Hepatic stellate cell (primary cell): ENCODE measurements around the gene SCNN1B.
A peak's percentile ranks its signal among the peaks of the same experiment; 100 is the strongest.

Experiments
- DNase-seq: peaks from one replicate; pipeline ENCODE4 v3.0.0; 2011; ENCODE audit warnings: low spot score

SCNN1B gene

DNA sequence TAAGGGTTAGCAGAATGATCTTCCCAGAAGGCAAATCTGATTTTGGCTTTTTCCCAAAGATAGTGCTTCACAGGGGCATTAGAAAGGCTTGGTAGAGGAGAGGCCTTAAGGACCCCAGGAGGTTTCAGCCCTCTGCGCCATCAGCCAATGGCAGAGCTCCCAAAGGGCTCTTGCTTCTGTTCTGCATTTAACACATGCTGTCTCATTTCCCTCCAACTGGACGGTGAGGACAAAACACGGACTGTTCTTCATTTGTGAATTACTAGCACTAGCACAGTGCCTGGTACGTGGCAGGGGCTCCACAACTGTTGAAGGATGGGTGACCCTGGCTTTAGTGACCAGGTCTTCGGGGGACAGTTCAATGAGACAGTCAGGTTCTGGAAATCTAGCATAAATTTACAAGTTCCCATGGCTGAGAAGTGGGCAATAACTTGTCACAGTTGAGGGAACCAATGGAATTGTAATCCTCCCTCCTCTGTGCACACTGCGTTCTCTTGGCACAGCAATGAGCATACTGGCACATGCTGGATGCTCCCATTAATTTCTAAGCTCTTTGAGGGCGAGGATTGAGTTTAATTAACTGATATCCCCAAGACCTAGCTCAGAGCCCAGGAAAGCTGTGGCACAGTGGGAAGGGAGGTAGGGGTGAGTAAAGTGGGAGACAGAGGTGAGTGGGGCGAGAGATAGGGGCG is 105.5 kb downstream of the SCNN1B start:
- DNase-seq, result no peak

DNA sequence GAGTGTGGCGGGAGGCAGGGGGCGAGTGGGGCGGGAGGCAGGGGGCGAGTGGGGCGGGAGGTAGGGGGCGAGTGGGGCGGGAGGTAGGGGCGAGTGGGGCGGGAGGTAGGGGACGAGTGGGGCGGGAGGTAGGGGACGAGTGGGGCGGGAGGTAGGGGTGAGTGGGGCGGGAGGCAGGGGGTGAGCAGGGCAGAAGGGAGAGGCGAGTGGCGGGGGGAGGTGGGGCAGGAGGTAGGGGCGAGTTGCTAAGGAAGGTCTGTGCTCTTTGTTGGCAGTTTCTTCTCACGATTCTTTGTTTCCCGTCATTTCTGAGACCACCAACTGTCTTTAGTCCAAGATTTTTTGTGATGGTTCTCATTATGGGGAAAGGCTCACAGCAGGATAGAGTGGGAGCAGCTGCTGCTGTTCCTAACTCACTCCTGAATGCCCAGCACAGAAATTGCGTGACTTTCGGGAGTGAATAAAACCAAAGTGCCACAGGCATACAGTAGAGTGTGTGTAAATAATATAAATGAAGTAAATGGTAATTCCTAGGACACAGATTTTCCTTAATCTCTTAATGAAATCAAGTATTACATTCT is 106.2 kb downstream of the SCNN1B start:
- DNase-seq, result no peak

DNA sequence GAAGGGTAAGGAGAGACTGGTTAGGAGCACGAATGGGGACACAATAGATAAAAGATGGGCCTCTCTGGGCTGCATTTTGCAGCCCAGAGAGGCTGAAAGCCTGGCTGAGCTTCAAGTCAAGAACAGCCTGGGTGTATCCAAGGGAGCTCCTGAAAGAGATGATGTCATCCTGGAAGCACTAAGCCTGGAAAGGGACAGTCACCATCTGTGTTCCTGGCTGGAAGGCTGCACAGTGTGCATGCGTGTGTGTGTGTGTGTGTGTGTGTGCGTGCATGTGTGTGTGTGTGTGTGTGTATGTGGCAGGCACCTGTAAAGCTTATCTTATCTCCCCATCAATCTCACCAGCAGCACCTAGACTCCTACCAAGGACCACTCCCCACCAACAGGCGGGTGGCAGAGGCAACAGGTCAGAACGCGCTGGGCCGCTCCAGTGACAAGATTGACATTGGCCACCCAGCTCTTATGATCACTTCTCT is 106.8 kb downstream of the SCNN1B start:
- DNase-seq, result peak; percentile 84

DNA sequence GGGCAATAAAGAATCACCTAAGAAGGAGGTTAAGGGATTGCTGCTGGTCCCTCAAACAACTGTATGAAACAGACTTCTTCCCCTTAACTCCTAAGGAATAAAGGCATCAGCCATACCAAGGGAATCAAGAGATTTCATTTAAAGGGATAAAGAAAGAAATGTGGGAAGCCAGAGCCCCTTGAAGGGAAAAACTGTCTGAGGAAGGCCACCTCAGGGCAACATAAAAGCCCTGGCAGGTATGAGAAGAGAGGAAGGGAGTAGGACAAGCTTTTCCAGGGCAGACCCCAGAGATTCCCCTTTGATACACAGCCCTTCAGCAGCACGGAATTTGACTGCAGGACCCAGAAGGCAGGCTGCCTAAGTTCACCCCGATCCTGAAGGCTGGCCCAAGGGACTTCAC is 107.4 kb downstream of the SCNN1B start:
- no peak for DNase-seq

DNA sequence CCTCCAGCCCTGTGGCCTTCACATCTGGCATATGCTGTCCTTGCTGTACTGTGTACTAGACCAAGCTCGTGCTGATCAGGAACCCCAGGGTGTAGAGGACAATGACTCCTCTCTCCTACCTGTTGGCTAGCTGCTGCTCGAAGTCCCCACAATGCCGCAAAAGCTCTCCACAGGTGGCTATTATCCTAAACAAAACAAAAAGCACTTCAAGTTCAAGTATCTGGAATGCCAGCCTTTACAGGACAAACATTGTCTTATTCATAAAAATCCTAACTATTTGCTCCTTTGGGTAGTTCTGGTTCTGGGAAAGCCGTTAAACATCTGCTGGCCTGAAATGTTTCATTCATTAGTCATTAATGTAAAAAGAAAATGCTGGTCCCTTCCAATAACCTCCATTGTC is 108.1 kb downstream of the SCNN1B start:
- peak; percentile 49 for DNase-seq

DNA sequence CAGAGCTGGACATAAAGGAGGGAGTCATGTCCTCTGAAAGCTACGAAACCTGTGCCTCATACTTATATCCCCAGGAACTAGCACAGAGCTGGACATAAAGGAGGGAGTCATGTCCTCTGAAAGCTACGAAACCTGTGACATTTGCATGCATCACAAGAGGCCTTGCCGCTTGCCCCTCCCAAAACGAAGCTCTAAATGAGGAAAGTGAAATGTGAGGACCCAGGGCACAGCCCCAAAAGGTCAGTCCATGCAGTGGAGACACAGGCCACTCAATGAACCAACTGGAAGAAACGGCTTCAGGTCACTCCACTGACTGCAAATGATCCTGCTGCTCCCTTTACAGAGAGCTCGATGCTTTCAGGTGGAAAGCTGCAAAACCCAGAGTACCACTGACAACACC is 112.6 kb downstream of the SCNN1B start:
- no peak for DNase-seq

DNA sequence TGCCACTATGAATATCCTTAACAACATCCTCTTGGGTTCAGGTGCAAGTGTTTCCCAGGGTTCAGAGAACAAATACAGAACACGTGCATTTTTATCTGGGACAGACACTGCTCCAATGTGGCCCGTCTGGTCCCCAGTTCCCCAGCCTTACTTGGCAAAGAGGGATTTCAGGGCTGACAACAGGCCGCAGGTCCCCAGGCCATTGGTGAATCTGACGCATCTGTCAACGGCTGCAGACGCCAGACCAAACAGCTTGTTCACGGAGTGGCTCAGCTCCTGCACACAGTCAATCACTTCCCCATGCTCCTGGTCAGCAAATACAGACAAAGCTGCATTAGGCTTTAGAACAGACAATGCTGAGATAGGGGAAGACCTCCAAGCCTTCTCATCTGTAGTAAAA is 114.7 kb downstream of the SCNN1B start:
- no peak for DNase-seq

DNA sequence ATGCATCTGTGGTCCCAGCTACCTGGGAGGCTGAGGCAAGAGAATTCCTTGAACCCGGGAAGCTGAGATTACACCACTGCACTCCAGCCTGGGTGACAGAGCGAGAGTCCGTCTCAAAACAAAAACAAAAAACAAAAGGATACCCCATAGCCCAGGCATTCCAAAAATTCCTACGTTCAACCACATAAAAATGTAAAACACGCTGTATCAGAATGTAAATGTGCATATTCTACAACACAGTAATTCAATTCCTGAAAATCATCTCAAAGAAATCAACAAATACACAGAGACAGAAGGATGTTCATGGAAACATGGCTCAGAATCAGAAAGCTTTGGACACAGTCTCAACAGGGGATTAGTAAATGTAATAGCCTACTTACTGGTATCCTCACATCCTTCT is 117.9 kb downstream of the SCNN1B start:
- peak; percentile 35 for DNase-seq

DNA sequence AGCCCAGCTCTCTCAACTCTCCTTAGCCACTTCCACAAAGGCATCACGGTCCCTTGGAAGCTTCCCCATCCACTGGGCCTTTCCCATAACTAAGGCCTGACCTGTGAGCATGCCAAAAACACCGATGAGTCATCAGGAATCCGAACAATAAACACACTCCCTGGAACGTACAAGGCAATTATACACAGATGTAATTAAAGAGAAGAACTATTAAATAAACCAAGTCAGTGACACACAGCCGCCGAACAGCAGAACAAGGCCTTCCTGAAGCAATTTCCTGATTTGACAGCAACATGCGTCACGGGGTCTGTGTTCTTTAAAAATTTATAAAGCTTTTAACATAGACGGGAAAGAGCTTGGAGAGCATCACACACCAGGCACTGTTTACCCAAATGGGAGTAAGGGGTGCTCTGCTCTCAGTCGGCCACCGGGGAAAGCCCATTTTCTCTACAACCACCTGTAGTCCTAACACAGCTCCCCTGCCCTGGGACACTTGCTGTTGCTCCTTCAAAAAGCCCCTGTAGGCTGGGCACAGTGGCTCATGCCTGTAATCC is 121.5 kb downstream of the SCNN1B start:
- DNase-seq, result peak; percentile 75

DNA sequence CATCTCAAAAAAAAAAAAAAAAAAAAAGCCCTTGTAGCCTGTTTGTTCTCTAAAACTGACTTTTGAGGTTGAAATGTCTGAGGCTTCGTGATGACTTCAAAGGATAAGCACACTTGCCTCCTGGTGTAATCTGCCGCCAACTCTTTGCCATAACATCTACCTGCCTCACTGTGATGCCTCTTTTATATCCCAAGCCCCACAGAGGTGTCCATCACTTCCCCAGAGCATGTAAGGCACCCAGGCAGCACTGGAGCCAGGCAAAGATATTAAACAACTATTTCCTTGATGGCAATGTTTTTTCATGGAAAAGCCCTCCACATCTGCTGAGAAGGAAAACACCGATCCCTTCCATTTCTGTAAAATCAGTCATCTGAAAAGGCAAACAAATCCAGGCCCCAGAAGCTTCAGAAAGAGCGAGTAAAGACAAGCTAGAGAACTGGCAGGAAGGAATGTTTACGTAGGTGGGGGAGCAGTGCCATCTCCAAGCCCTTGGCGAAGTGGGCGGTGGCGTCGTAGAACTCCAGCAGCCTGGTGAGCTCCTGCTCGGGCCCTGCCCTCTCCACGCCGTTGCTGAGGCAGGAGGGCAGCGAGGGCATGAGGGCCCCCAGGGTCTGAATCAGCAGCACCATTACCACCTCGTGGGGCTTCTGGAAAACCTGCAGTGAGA is 122.3 kb downstream of the SCNN1B start:
- no peak for DNase-seq

DNA sequence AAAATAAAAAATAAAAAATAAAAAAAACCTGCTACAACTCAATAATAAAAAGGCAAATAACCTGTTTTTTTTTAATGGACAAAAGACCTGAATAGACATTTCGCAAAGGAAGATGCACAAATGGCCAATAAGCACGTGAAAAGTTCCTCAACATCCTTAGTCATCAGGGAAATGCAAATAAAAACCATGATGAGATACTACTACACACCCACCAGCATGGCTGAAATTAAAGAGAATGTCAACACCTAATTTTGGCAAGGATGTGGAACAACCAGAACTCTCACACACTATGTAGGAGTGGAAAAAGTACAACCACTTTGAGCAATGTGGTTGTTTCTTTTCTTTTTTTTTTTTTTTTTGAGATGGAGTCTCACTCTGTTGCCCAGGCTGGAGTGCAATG is 126.2 kb downstream of the SCNN1B start:
- no peak for DNase-seq
